Measurements from ENCODE around the gene MRRF.
"Not testable (repeated sequence)": the region's sequence is repeated elsewhere in the genome, so short reads cannot be mapped to it uniquely, and the experiment has no call there.

Gene MRRF

DNA sequence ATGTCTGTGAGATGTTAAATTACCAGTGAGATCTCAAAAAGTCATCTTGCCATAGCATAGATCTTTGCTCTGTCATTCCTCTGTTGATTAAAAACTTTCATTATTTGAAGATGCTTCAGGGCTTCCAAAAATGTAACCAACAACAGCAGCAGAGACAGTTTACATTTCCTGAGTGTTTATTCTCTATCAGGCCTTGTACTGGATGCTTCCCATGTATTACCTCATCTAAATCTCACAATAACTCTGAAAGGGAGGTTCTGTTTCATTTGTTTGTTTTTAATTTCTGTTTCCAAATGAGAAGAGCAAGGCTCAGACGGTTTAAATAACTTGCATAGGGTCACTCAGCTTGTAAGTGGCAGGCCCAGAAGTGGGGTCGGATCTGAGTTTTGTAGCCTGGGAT is 45.2 kb downstream of the MRRF start:
- 94 to 96% methylated on average over 2 of the region's 2 CpGs for WGBS, 2 experiments (ENCODE audit: insufficient coverage in 2 of 2)
- Histone ChIP-seq H3K9me3 (ENCODE audit: control insufficient read depth, low read length) (no peaks in the 10 kb centered on the region), H3K36me3 (ENCODE audit: control insufficient read depth, insufficient read depth, low read length) (peaks cover 61% of the 10 kb centered on the region), H3K27ac (ENCODE audit: low read depth, low read length, severe bottlenecking) (no peak overlapping the region), H3K4me1 (ENCODE audit: control insufficient read depth, insufficient read depth, low read length, poor library complexity, severe bottlenecking) (peaks cover 15% of the 10 kb centered on the region), H3K4me3 (ENCODE audit: extremely low read depth, insufficient read depth, low read length, poor library complexity, severe bottlenecking) (no peak overlapping the region)

- Histone ChIP-seq H3K36me3 (ENCODE audit: control insufficient read depth, insufficient read depth, low read length) (peaks cover 49% of the 10 kb centered on the region), H3K4me3 (ENCODE audit: extremely low read depth, insufficient read depth, low read length, poor library complexity, severe bottlenecking) (no peak overlapping the region), H3K27ac (ENCODE audit: low read depth, low read length, severe bottlenecking) (no peak overlapping the region), H3K9me3 (ENCODE audit: control insufficient read depth, low read length) (no peaks in the 10 kb centered on the region), H3K4me1 (ENCODE audit: control insufficient read depth, insufficient read depth, low read length, poor library complexity, severe bottlenecking) (no peaks in the 10 kb centered on the region)
Observed at GRCh38 chr9:122314165-122314564, 49.5 kb downstream of the MRRF start.

- 61 to 90% methylated on average over 2 of the region's 2 CpGs for WGBS, 2 experiments (ENCODE audit: insufficient coverage in 2 of 2)
- Histone ChIP-seq H3K4me1 (ENCODE audit: control insufficient read depth, insufficient read depth, low read length, poor library complexity, severe bottlenecking) (no peaks in the 10 kb centered on the region), H3K4me3 (ENCODE audit: extremely low read depth, insufficient read depth, low read length, poor library complexity, severe bottlenecking) (no peak overlapping the region), H3K9me3 (ENCODE audit: control insufficient read depth, low read length) (no peaks in the 10 kb centered on the region), H3K36me3 (ENCODE audit: control insufficient read depth, insufficient read depth, low read length) (peaks cover 42% of the 10 kb centered on the region), H3K27ac (ENCODE audit: low read depth, low read length, severe bottlenecking) (no peak overlapping the region)
Observed at GRCh38 chr9:122315534-122315933, 50.9 kb downstream of the MRRF start.

DNA sequence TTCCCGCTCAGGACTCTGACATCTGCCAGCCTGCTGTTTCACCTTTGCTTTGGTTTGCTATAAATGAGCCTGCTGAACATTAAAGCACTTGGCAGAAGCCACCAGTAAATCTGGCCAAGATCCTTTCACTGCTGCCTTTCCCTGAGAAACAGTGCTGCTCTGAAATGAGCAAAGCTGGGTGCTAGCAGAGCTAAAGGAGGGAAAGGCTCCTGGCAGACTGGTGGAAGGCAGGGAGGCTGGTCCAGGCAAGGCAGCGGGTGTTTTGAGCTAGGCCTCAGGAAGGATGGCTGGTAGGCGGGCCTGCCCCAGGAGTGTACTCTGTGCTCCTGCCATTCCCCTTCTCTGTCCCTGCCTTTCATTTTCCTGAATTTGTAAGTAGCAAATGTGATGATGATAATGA is 53.6 kb downstream of the MRRF start:
- Histone ChIP-seq H3K4me1 (ENCODE audit: control insufficient read depth, insufficient read depth, low read length, poor library complexity, severe bottlenecking) (no peaks in the 10 kb centered on the region), H3K27ac (ENCODE audit: low read depth, low read length, severe bottlenecking) (no peak overlapping the region)

GRCh38 chr9:122320413-122320881 is 55.8 kb downstream of the MRRF start:
- H3K9me3 ChIP-seq (ENCODE audit: control insufficient read depth, low read length) = no peaks in the 10 kb centered on the region
- H3K4me3 ChIP-seq (ENCODE audit: extremely low read depth, insufficient read depth, low read length, poor library complexity, severe bottlenecking) = no peak overlapping the region
- H3K4me1 ChIP-seq (ENCODE audit: control insufficient read depth, insufficient read depth, low read length, poor library complexity, severe bottlenecking) = no peaks in the 10 kb centered on the region
- WGBS, 2 experiments (ENCODE audit: insufficient coverage in 2 of 2) = 80 to 100% methylated on average over 1 of the region's 1 CpG
- H3K27ac ChIP-seq (ENCODE audit: low read depth, low read length, severe bottlenecking) = no peak overlapping the region
- peaks cover 29% of the 10 kb centered on the region for H3K36me3 ChIP-seq (ENCODE audit: control insufficient read depth, insufficient read depth, low read length)

More for the DNA sequence above, 53.6 kb downstream of the MRRF start:
- WGBS, 2 experiments (ENCODE audit: insufficient coverage in 2 of 2) = 83 to 96% methylated on average over 1 to 3 of the region's 3 CpGs
- H3K9me3 ChIP-seq (ENCODE audit: control insufficient read depth, low read length) = no peaks in the 10 kb centered on the region
- no peak overlapping the region for H3K4me3 ChIP-seq (ENCODE audit: extremely low read depth, insufficient read depth, low read length, poor library complexity, severe bottlenecking)
- peaks cover 43% of the 10 kb centered on the region for H3K36me3 ChIP-seq (ENCODE audit: control insufficient read depth, insufficient read depth, low read length)

DNA sequence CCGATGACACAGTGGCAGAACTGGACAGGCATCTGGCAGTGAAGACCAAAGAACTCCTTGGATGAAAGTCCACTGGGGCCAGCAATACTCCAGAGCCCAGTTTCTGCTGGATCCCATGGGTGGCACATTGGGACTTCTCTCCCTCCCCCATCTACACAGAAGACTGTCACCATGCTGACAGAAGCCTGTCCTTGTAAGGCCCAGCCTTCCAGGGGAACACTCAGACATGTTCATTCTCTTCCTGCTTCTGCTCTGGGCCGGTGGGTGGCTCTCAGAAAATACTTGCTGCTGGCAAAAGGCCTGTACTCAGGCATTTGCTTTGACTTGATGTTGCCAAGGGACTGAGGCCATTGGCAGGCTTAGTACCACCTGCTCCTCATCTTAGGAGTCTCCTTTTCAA is 57.9 kb downstream of the MRRF start:
- 82 to 90% methylated on average over 2 of the region's 2 CpGs for WGBS, 2 experiments (ENCODE audit: insufficient coverage in 2 of 2)
- H3K27ac ChIP-seq (ENCODE audit: low read depth, low read length, severe bottlenecking) = no peak overlapping the region
- H3K4me3 ChIP-seq (ENCODE audit: extremely low read depth, insufficient read depth, low read length, poor library complexity, severe bottlenecking) = no peak overlapping the region
- peaks cover 33% of the 10 kb centered on the region for H3K36me3 ChIP-seq (ENCODE audit: control insufficient read depth, insufficient read depth, low read length)
- H3K4me1 ChIP-seq (ENCODE audit: control insufficient read depth, insufficient read depth, low read length, poor library complexity, severe bottlenecking) = no peaks in the 10 kb centered on the region
- no peaks in the 10 kb centered on the region for H3K9me3 ChIP-seq (ENCODE audit: control insufficient read depth, low read length)

GRCh38 chr9:122324665-122325064 is 60.0 kb downstream of the MRRF start:
- no CpG with 5 or more reads among the region's 1 CpG for WGBS, 2 experiments (ENCODE audit: insufficient coverage in 2 of 2)
- not testable (repeated sequence) for H3K4me1 ChIP-seq (ENCODE audit: control insufficient read depth, insufficient read depth, low read length, poor library complexity, severe bottlenecking); H3K9me3 ChIP-seq (ENCODE audit: control insufficient read depth, low read length); H3K27ac ChIP-seq (ENCODE audit: low read depth, low read length, severe bottlenecking); H3K4me3 ChIP-seq (ENCODE audit: extremely low read depth, insufficient read depth, low read length, poor library complexity, severe bottlenecking)
- peaks cover 28% of the 10 kb centered on the region for H3K36me3 ChIP-seq (ENCODE audit: control insufficient read depth, insufficient read depth, low read length)

GRCh38 chr9:122325124-122325523 is 60.4 kb downstream of the MRRF start:
- 100% methylated on average over 1 of the region's 1 CpG for WGBS, 2 experiments (ENCODE audit: insufficient coverage in 2 of 2)
- H3K9me3 ChIP-seq (ENCODE audit: control insufficient read depth, low read length) = no peaks in the 10 kb centered on the region

DNA sequence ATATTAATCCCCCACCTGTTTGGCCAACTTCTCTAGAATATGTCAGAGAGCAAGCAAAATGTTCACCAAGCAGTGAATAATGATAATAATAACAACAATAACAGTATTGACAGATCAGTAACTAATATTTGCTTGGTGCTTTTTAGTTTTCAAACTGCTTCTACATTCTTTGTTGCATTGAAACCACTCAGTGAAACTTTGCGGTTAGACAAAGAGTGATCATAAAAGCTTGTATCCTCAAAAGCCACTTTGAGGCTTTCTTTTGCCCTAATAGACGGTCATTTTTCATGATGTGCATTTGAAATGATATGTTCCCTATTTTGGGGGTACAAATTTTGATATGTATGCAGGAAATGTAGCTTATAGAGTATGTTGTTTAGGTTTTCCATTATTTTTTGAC is 62.5 kb downstream of the MRRF start:
- no peaks in the 10 kb centered on the region for H3K4me1 ChIP-seq (ENCODE audit: control insufficient read depth, insufficient read depth, low read length, poor library complexity, severe bottlenecking)
- peaks cover 23% of the 10 kb centered on the region for H3K36me3 ChIP-seq (ENCODE audit: control insufficient read depth, insufficient read depth, low read length)
- H3K4me3 ChIP-seq (ENCODE audit: extremely low read depth, insufficient read depth, low read length, poor library complexity, severe bottlenecking) = no peak overlapping the region
- 92 to 100% methylated on average over 2 of the region's 2 CpGs for WGBS, 2 experiments (ENCODE audit: insufficient coverage in 2 of 2)
- no peaks in the 10 kb centered on the region for H3K9me3 ChIP-seq (ENCODE audit: control insufficient read depth, low read length)
- no peak overlapping the region for H3K27ac ChIP-seq (ENCODE audit: low read depth, low read length, severe bottlenecking)

More at GRCh38 chr9:122325124-122325523, 60.4 kb downstream of the MRRF start:
- H3K27ac ChIP-seq (ENCODE audit: low read depth, low read length, severe bottlenecking) = no peak overlapping the region
- peaks cover 28% of the 10 kb centered on the region for H3K36me3 ChIP-seq (ENCODE audit: control insufficient read depth, insufficient read depth, low read length)
- H3K4me3 ChIP-seq (ENCODE audit: extremely low read depth, insufficient read depth, low read length, poor library complexity, severe bottlenecking) = no peak overlapping the region
- H3K4me1 ChIP-seq (ENCODE audit: control insufficient read depth, insufficient read depth, low read length, poor library complexity, severe bottlenecking) = no peaks in the 10 kb centered on the region

- Histone ChIP-seq H3K27ac (ENCODE audit: low read depth, low read length, severe bottlenecking) (no peak overlapping the region), H3K9me3 (ENCODE audit: control insufficient read depth, low read length) (no peaks in the 10 kb centered on the region), H3K4me3 (ENCODE audit: extremely low read depth, insufficient read depth, low read length, poor library complexity, severe bottlenecking) (no peak overlapping the region), H3K4me1 (ENCODE audit: control insufficient read depth, insufficient read depth, low read length, poor library complexity, severe bottlenecking) (no peaks in the 10 kb centered on the region), H3K36me3 (ENCODE audit: control insufficient read depth, insufficient read depth, low read length) (peaks cover 5% of the 10 kb centered on the region)
- 78 to 92% methylated on average over 3 of the region's 3 CpGs for WGBS, 2 experiments (ENCODE audit: insufficient coverage in 2 of 2)
Observed at GRCh38 chr9:122329597-122329996, 64.9 kb downstream of the MRRF start.

DNA sequence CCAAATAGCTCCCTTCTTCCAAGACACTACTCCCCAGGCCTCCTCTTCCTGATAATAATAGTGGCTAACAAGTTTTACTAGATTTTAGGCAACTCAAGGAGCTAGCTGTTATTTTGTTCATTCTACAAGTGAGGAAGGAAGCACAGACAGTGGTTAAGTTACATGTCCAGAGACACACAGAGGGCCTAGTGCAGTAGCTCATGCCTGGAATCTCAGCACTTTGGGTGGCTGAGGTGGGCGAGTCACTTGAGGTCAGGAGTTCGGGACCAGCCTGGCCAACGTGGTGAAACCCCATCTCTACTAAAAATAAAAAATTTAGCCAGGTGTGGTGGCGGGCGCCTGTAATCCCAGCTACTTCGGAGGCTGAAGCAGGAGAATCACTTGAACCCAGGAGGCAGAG is 65.8 kb downstream of the MRRF start:
- H3K36me3 ChIP-seq (ENCODE audit: control insufficient read depth, insufficient read depth, low read length); H3K9me3 ChIP-seq (ENCODE audit: control insufficient read depth, low read length); H3K4me1 ChIP-seq (ENCODE audit: control insufficient read depth, insufficient read depth, low read length, poor library complexity, severe bottlenecking); H3K4me3 ChIP-seq (ENCODE audit: extremely low read depth, insufficient read depth, low read length, poor library complexity, severe bottlenecking); H3K27ac ChIP-seq (ENCODE audit: low read depth, low read length, severe bottlenecking): not testable (repeated sequence)
- 97 to 98% methylated on average over 4 to 5 of the region's 6 CpGs for WGBS, 2 experiments (ENCODE audit: insufficient coverage in 2 of 2)
